ENCODE data around the gene RUSC2.
A peak's percentile ranks its signal among the peaks of the same experiment; 100 is the strongest.
"Not testable (repeated sequence)": the region's sequence is repeated elsewhere in the genome, so short reads cannot be mapped to it uniquely, and the experiment has no call there.

The RUSC2 gene

GRCh38 chr9:35464141-35465025 lies 25.5 kb upstream of the RUSC2 start:
- no peaks in the 10 kb centered on the region for H3K36me3 ChIP-seq (ENCODE audit: control insufficient read depth in 4 of 4, insufficient read depth in 4 of 4, low read length in 3 of 4)
- ChIA-PET POLR2A (no interaction called here), CTCF (interaction anchor here (0.9 to 1.7 kb wide), 3 partner anchors 15 to 347 kb away, joined by 3 to 5 read pairs (median 3); no protein-coding TSS in a partner anchor)
- DNase-seq, result peak in 2 of 3 donors; percentile 24 to 43
- no peak overlapping the region for H3K4me3 ChIP-seq (ENCODE audit: control insufficient read depth in 1 of 7, extremely low read depth in 1 of 7, insufficient read depth in 4 of 7, low read depth in 2 of 7, low read length in 6 of 7)
- no peak overlapping the region for H3K27ac ChIP-seq (ENCODE audit: insufficient read depth in 1 of 2, low read depth in 1 of 2, low read length in 2 of 2, poor library complexity in 1 of 2, severe bottlenecking in 2 of 2)
- H3K4me1 ChIP-seq (ENCODE audit: control extremely low read depth in 1 of 4, control insufficient read depth in 4 of 4, insufficient read depth in 4 of 4, low read length in 3 of 4), result peaks cover 0 to 15% (median 8%) of the 10 kb centered on the region in 4 experiments
- no CpG with 5 or more reads among the region's 2 CpGs for WGBS (ENCODE audit: insufficient coverage)
- no peaks in the 10 kb centered on the region for H3K27me3 ChIP-seq (replicated peaks in 2 of 5; ENCODE audit: control insufficient read depth in 4 of 5, insufficient read depth in 5 of 5, low read length in 4 of 5)
- H3K9me3 ChIP-seq (ENCODE audit: control extremely low read depth in 1 of 5, control insufficient read depth in 4 of 5, insufficient read depth in 2 of 5, low read depth in 1 of 5, low read length in 4 of 5), result peaks cover 3 to 16% (median 11%) of the 10 kb centered on the region in 5 experiments

DNA sequence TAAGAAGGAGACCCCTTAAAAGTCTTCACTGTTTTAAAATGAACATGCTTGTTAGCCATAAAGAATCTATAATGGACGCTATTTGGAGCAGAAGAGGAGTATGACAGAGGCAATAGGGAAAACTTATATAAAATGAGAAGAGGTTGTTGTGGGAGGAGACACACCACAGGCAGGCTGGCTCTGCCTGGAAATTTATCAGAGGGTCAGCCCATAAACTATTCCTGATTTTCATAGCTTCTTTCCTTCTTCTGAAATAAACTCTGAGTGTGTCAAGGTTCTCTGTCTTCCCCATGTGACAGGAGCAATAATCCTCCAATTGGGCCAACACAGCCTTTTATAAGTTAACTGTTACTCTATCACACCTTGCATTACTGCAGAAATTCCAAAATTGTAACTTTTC lies 19.6 kb upstream of the RUSC2 start:
- WGBS (ENCODE audit: insufficient coverage), result no CpG with 5 or more reads among the region's 1 CpG
- H3K27me3 ChIP-seq (replicated peaks in 2 of 5; ENCODE audit: control insufficient read depth in 4 of 5, insufficient read depth in 5 of 5, low read length in 4 of 5), result peaks cover 0 to 3% (median 0%) of the 10 kb centered on the region in 5 experiments
- ChIA-PET POLR2A (interaction anchor here (0.7 kb wide), 1 partner anchor 361 kb away, joined by 3 read pairs; no protein-coding TSS in a partner anchor), CTCF (no interaction called here)
- no peaks in the 10 kb centered on the region for H3K4me1 ChIP-seq (ENCODE audit: control extremely low read depth in 1 of 4, control insufficient read depth in 4 of 4, insufficient read depth in 4 of 4, low read length in 3 of 4)
- no peaks in the 10 kb centered on the region for H3K9me3 ChIP-seq (ENCODE audit: control extremely low read depth in 1 of 5, control insufficient read depth in 4 of 5, insufficient read depth in 2 of 5, low read depth in 1 of 5, low read length in 4 of 5)
- no peak for DNase-seq
- H3K27ac ChIP-seq (ENCODE audit: insufficient read depth in 1 of 2, low read depth in 1 of 2, low read length in 2 of 2, poor library complexity in 1 of 2, severe bottlenecking in 2 of 2), result no peak overlapping the region
- H3K4me3 ChIP-seq (ENCODE audit: control insufficient read depth in 1 of 7, extremely low read depth in 1 of 7, insufficient read depth in 4 of 7, low read depth in 2 of 7, low read length in 6 of 7), result no peak overlapping the region
- no peaks in the 10 kb centered on the region for H3K36me3 ChIP-seq (ENCODE audit: control insufficient read depth in 4 of 4, insufficient read depth in 4 of 4, low read length in 3 of 4)

GRCh38 chr9:35470894-35471293 lies 19.0 kb upstream of the RUSC2 start:
- Histone ChIP-seq H3K27me3 (replicated peaks in 2 of 5; ENCODE audit: control insufficient read depth in 4 of 5, insufficient read depth in 5 of 5, low read length in 4 of 5) (peaks cover 0 to 3% (median 0%) of the 10 kb centered on the region in 5 experiments), H3K27ac (ENCODE audit: insufficient read depth in 1 of 2, low read depth in 1 of 2, low read length in 2 of 2, poor library complexity in 1 of 2, severe bottlenecking in 2 of 2) (no peak overlapping the region), H3K4me3 (ENCODE audit: control insufficient read depth in 1 of 7, extremely low read depth in 1 of 7, insufficient read depth in 4 of 7, low read depth in 2 of 7, low read length in 6 of 7) (no peak overlapping the region), H3K36me3 (ENCODE audit: control insufficient read depth in 4 of 4, insufficient read depth in 4 of 4, low read length in 3 of 4) (no peaks in the 10 kb centered on the region), H3K4me1 (ENCODE audit: control extremely low read depth in 1 of 4, control insufficient read depth in 4 of 4, insufficient read depth in 4 of 4, low read length in 3 of 4) (no peaks in the 10 kb centered on the region), H3K9me3 (ENCODE audit: control extremely low read depth in 1 of 5, control insufficient read depth in 4 of 5, insufficient read depth in 2 of 5, low read depth in 1 of 5, low read length in 4 of 5) (no peaks in the 10 kb centered on the region)
- DNase-seq, result no peak
- 100% methylated on average over 3 of the region's 4 CpGs for WGBS (ENCODE audit: insufficient coverage)
- ChIA-PET POLR2A (no interaction called here), CTCF (interaction anchor here (0.8 kb wide), 1 partner anchor 83 kb away, joined by 3 read pairs; no protein-coding TSS in a partner anchor)

- Histone ChIP-seq H3K36me3 (ENCODE audit: control insufficient read depth in 4 of 4, insufficient read depth in 4 of 4, low read length in 3 of 4) (no peaks in the 10 kb centered on the region), H3K4me3 (ENCODE audit: control insufficient read depth in 1 of 7, extremely low read depth in 1 of 7, insufficient read depth in 4 of 7, low read depth in 2 of 7, low read length in 6 of 7) (no peak overlapping the region), H3K4me1 (ENCODE audit: control extremely low read depth in 1 of 4, control insufficient read depth in 4 of 4, insufficient read depth in 4 of 4, low read length in 3 of 4) (peaks cover 0 to 2% (median 0%) of the 10 kb centered on the region in 4 experiments), H3K9me3 (ENCODE audit: control extremely low read depth in 1 of 5, control insufficient read depth in 4 of 5, insufficient read depth in 2 of 5, low read depth in 1 of 5, low read length in 4 of 5) (no peaks in the 10 kb centered on the region), H3K27me3 (replicated peaks in 2 of 5; ENCODE audit: control insufficient read depth in 4 of 5, insufficient read depth in 5 of 5, low read length in 4 of 5) (peaks cover 0 to 3% (median 0%) of the 10 kb centered on the region in 5 experiments), H3K27ac (ENCODE audit: insufficient read depth in 1 of 2, low read depth in 1 of 2, low read length in 2 of 2, poor library complexity in 1 of 2, severe bottlenecking in 2 of 2) (no peak overlapping the region)
- ChIA-PET POLR2A (interaction anchor here (0.6 to 0.7 kb wide), 2 partner anchors 251 to 468 kb away, joined by 3 to 4 read pairs; no protein-coding TSS in a partner anchor), CTCF (interaction anchor here (0.7 to 6.4 kb wide), 16 partner anchors 13 to 577 kb away, joined by 3 to 100 read pairs (median 3); partner anchors contain the start of genes ATOSB and RUSC2)
- no peak for DNase-seq
- WGBS (ENCODE audit: insufficient coverage), result 96% methylated on average over 7 of the region's 8 CpGs
Measured at GRCh38 chr9:35476596-35476995, 13.3 kb upstream of the RUSC2 start.

GRCh38 chr9:35477211-35477855 lies 12.6 kb upstream of the RUSC2 start:
- peak; percentile 68 to 82 (median 76) for DNase-seq

DNA sequence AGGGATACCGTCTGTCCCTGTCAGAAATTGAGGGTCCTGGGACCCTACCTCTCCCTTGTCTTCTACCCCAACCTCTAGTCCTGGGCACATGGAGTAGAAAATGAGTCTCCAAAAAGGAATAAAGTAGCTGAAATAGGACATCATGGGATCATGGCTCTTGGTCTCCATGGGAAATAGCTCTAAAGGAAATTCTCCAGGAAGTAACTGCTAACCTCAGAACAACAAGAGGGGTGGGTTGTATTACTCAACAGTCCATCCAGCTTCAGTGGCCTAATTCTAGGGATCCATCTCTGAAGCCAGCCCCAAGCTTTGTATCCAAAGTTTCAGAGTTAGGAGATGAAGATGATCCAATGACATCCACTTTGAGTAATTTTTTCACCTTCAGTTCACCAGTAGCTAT lies 11.0 kb upstream of the RUSC2 start:
- no CpG with 5 or more reads among the region's 1 CpG for WGBS (ENCODE audit: insufficient coverage)
- POLR2A ChIA-PET, result no interaction called here
- CTCF ChIA-PET, result interaction anchor here (0.6 to 6.4 kb wide), 22 partner anchors 8 to 718 kb away, joined by 3 to 100 read pairs (median 4); partner anchors contain the start of genes ATOSB and RUSC2

More at GRCh38 chr9:35477211-35477855, 12.6 kb upstream of the RUSC2 start:
- H3K9me3 ChIP-seq (ENCODE audit: control extremely low read depth in 1 of 5, control insufficient read depth in 4 of 5, insufficient read depth in 2 of 5, low read depth in 1 of 5, low read length in 4 of 5); H3K36me3 ChIP-seq (ENCODE audit: control insufficient read depth in 4 of 4, insufficient read depth in 4 of 4, low read length in 3 of 4); H3K4me3 ChIP-seq (ENCODE audit: control insufficient read depth in 1 of 7, extremely low read depth in 1 of 7, insufficient read depth in 4 of 7, low read depth in 2 of 7, low read length in 6 of 7); H3K27ac ChIP-seq (ENCODE audit: insufficient read depth in 1 of 2, low read depth in 1 of 2, low read length in 2 of 2, poor library complexity in 1 of 2, severe bottlenecking in 2 of 2); H3K27me3 ChIP-seq (replicated peaks in 2 of 5; ENCODE audit: control insufficient read depth in 4 of 5, insufficient read depth in 5 of 5, low read length in 4 of 5); H3K4me1 ChIP-seq (ENCODE audit: control extremely low read depth in 1 of 4, control insufficient read depth in 4 of 4, insufficient read depth in 4 of 4, low read length in 3 of 4): not testable (repeated sequence)
- POLR2A ChIA-PET, result interaction anchor here (0.7 kb wide), 1 partner anchor 469 kb away, joined by 4 read pairs; no protein-coding TSS in a partner anchor
- WGBS (ENCODE audit: insufficient coverage), result 25% methylated on average over 4 of the region's 5 CpGs
- CTCF ChIA-PET, result interaction anchor here (1.0 to 6.4 kb wide), 9 partner anchors 9 to 369 kb away, joined by 3 to 100 read pairs (median 4); partner anchors contain the start of gene ATOSB

More for the DNA sequence above, 11.0 kb upstream of the RUSC2 start:
- Histone ChIP-seq H3K36me3 (ENCODE audit: control insufficient read depth in 4 of 4, insufficient read depth in 4 of 4, low read length in 3 of 4) (no peaks in the 10 kb centered on the region), H3K4me1 (ENCODE audit: control extremely low read depth in 1 of 4, control insufficient read depth in 4 of 4, insufficient read depth in 4 of 4, low read length in 3 of 4) (peaks cover 0 to 2% (median 0%) of the 10 kb centered on the region in 4 experiments), H3K27me3 (replicated peaks in 2 of 5; ENCODE audit: control insufficient read depth in 4 of 5, insufficient read depth in 5 of 5, low read length in 4 of 5) (peaks cover 0 to 3% (median 0%) of the 10 kb centered on the region in 5 experiments), H3K9me3 (ENCODE audit: control extremely low read depth in 1 of 5, control insufficient read depth in 4 of 5, insufficient read depth in 2 of 5, low read depth in 1 of 5, low read length in 4 of 5) (no peaks in the 10 kb centered on the region), H3K4me3 (ENCODE audit: control insufficient read depth in 1 of 7, extremely low read depth in 1 of 7, insufficient read depth in 4 of 7, low read depth in 2 of 7, low read length in 6 of 7) (no peak overlapping the region), H3K27ac (ENCODE audit: insufficient read depth in 1 of 2, low read depth in 1 of 2, low read length in 2 of 2, poor library complexity in 1 of 2, severe bottlenecking in 2 of 2) (no peak overlapping the region)
- DNase-seq, result no peak

All from common myeloid progenitor, CD34-positive (primary cell).